Eye (tissue), 1 donor: ENCODE results near the gene EML6.
"Not testable (repeated sequence)": the region's sequence is repeated elsewhere in the genome, so short reads cannot be mapped to it uniquely, and the experiment has no call there.

Experiments used
- DNase-seq: peaks from one replicate; pipeline ENCODE4 v3.0.0-alpha.2; 2015

Gene EML6

DNA sequence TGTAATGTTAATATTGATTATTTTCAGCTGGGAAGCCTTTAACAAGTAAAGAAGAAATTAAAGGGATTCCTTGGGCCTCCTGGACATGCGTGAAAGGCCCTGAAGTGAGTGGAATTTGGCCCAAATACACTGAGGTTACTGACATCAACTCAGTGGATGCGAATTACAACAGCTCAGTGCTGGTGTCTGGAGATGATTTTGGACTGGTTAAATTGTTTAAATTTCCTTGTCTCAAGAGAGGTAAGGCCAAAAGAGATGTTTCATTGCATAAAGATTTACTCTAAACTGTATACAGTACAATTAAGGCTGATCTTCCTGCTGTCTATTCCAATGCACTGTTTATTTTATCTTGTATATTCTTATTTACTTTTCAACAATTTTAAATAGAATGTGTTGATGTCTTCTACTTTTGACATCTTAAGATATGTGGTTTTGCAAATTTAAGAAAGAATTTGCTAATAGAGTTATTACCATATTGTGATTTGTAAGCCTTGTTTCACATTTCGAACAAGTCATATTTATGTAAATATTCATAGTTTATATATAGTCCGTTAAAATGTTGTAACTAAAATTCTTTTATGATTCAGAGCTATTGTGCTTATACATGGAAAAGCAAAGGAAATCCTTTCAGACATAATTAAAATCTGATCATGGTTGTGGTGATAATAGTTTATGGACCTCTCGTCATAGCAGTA lies 130.3 kb downstream of the EML6 start:
- no peak for DNase-seq

DNA sequence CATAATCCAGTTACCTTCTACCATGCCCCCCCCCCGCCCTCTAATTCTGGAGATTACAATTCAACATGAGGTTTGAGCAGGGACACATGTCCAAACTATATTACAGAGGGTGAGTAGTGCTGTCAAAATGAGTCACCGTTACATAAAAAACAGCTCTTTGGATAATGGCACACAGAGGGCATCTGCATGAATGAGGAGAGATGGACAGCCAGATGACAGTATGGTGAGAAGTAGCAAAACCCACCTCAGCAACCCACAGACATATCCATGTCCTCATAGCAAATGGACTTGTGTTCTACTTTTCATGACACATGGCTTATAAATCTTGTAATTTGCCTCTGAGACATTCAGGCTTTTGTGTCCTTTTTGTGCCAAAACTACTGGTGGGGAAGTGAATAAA lies 132.0 kb downstream of the EML6 start:
- no peak for DNase-seq

DNA sequence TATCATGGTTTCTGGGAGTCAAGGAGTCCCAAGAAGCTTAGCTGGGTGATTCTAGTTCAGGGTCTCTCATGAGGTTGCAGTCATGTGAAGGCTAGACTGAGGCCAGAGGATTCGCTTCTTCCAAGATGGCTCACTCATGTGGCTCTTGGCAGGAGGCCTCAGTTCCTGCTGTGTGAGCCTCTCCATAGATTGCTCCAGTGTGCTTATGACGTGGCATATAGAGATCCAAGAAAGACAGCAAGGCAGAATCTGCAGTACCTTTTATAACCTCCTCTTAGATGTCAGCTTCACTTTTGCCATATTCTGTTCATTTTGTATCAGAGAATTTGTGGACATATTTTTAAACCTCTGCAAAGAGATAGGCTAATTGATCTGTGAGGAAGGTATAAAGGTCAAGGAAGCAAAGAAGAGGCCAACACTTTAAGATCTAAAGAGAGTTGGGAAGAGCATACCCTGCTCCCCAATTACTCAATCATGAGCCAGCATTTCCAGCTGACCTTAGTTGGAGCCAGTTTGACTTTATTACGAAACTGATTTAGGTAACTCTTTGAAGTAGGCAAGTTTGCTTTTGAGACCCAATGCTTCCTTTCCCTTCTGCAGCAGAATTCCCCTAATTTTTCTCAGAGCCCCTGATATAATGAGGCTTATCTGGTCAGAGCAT lies 134.7 kb downstream of the EML6 start:
- DNase-seq, result no peak

- no peak for DNase-seq
Observed at GRCh38 chr2:54859416-54859815, 136.0 kb downstream of the EML6 start.

DNA sequence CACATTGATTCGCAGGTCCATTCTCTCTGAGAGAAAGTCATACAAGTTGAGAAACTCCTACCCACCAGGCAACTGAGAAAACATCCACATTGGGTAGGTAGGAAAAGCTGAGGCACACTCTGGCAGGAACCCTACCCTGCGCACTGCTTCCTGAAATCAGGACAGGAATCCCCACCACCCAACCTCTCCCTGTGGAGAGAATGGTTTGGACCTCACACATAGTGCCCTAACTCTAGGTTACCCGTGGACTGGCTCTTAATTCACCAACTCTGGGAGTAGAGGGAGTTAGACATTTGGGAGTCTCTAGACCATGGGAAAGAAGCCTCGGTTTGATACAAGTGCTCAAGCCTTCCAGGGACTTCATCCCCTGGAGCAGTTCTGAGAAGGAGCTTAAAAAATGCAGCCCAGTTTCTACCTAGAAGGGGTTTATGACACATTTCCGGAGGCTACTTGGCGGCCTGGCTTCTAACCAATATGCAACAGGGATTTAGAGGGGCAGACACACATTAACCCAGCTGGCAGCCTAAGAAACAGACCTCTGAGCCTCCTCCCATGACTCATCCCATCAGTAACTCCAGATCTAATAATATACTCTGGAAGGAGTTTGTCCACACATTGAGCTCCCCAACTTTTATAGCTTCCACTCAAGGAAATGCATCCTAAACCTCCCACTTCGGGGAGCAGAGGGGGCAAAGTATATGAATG lies 136.7 kb downstream of the EML6 start:
- no peak for DNase-seq

GRCh38 chr2:54862229-54862628 lies 138.8 kb downstream of the EML6 start:
- no peak for DNase-seq

DNA sequence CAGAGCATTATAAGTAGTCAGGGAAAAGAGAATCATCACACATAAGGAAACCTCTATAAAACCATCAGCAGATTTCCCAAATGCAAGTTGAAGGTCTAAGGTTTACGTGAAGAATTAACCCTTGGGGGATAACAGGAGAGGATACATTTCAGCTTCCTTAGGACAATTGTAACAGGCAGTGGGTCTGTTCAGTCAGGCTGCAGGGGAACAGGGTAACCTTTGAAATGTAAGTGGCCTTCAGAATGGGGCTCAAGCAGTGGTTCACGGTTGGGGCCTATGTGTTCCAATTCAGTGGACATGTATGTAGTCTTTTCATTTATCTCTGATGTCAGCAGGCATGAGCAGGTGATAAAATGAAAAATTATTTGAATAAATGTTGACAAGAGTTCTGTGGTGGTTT lies 139.3 kb downstream of the EML6 start:
- DNase-seq, result no peak

- DNase-seq, result no peak
Observed at GRCh38 chr2:54863660-54864059, 140.2 kb downstream of the EML6 start.

- peak; percentile 16 for DNase-seq
Observed at GRCh38 chr2:54864096-54864495, 140.6 kb downstream of the EML6 start.

DNA sequence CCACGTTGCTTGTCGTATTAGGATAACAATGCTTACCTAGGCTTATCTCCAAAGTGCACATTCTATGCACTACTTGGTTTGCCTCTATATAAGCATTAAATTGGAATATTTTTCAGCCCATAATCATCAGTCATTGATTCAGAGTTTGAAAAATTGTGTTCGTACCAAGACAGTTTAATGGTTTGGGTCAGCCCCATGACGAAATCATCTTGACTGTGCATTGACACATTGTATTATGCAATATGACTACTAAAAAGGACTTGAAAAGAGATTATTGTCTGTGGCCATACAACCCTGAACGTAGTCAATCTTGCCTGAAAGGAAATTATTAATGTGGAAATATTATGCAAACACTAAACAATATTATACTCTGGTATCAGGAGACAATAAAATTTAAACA lies 141.3 kb downstream of the EML6 start:
- DNase-seq, result no peak

- no peak for DNase-seq
Observed at GRCh38 chr2:54866179-54866578, 142.7 kb downstream of the EML6 start.

- DNase-seq, result no peak
Observed at GRCh38 chr2:54866868-54867267, 143.4 kb downstream of the EML6 start.

- DNase-seq, result no peak
Observed at GRCh38 chr2:54867457-54867856, 144.0 kb downstream of the EML6 start.

DNA sequence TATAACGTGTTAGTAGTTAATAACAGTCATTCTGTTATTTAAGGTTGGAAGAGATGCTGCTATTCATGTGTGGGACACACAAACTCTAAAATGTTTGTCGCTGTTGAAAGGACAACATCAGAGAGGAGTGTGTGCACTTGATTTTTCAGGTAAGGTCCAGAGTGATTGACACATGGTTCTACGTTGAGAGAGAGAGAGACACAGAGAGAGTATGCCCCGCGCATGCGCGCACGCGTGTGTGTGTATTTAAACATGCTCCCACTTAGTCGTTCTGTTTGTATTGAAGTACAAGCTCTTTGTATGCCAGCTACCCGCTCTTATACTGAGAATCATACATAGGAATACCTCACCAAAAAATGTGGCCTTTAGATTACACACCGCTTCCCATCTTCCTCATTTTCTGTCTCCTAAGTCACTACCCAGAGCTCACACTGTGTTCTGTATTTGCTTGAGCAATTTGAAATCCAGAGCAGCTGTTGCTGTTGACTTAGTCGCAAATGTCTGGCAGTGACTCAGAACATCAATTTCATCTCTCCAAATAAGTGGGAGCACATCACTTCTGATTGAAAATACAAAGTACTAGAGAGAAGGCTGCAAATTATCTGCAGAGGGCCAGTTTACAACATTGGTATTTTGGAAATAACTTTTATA lies 148.1 kb downstream of the EML6 start:
- DNase-seq, result no peak

GRCh38 chr2:54872780-54873179 lies 149.3 kb downstream of the EML6 start:
- no peak for DNase-seq

- not testable (repeated sequence) for DNase-seq
Observed at GRCh38 chr2:54873236-54873635, 149.8 kb downstream of the EML6 start.

GRCh38 chr2:54876764-54877163 lies 153.3 kb downstream of the EML6 start:
- DNase-seq, result no peak

- peak; percentile 45 for DNase-seq
Observed at GRCh38 chr2:54878182-54878581, 154.7 kb downstream of the EML6 start.

- DNase-seq, result no peak
Observed at GRCh38 chr2:54879032-54879431, 155.6 kb downstream of the EML6 start.

GRCh38 chr2:54879598-54880332 lies 156.3 kb downstream of the EML6 start:
- peak; percentile 61 for DNase-seq

DNA sequence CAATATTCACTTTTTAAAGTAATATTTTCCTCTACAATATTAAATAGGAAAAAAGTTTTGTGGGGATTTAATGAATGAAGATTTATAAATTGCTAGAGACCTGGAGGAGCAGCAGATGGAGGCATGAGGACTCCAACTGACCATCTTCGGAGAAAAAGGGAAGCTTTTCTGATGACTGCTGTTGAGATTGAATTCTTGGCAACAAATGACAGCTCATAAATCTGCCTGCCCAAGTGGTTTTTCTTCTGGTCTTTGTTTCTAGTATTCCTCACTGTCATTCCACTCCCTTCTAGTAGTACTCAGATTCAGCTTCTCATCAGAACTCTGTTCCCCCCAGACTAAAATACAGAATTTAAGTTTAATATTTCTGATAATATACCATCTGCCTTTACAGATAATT lies 157.0 kb downstream of the EML6 start:
- DNase-seq, result no peak

GRCh38 chr2:54881759-54882158 lies 158.3 kb downstream of the EML6 start:
- DNase-seq, result no peak

GRCh38 chr2:54885891-54886290 lies 162.4 kb downstream of the EML6 start:
- DNase-seq, result no peak
